Measurements from ENCODE around the gene KCNK10.

Gene KCNK10

GRCh38 chr14:88154926-88155325 is 168.1 kb downstream of the KCNK10 start:
- H3K27ac ChIP-seq (ENCODE audit: low read depth, low read length) = no peak overlapping the region
- H4K20me1 ChIP-seq (ENCODE audit: low read depth, low read length) = no peaks in the 10 kb centered on the region
- H3K4me2 ChIP-seq (ENCODE audit: low read depth, low read length, poor library complexity, severe bottlenecking) = no peak overlapping the region
- H2AFZ ChIP-seq (ENCODE audit: low read depth, low read length, severe bottlenecking) = no peak overlapping the region
- H3K36me3 ChIP-seq (ENCODE audit: low read length) = no peaks in the 10 kb centered on the region
- no peak overlapping the region for H3K9ac ChIP-seq (ENCODE audit: low read length)
- no peaks in the 10 kb centered on the region for H3K9me3 ChIP-seq (ENCODE audit: insufficient read depth, low read length)
- H3K9me2 ChIP-seq (replicated peaks; ENCODE audit: insufficient read depth, low read length) = no peaks in the 10 kb centered on the region
- H3K4me3 ChIP-seq (ENCODE audit: insufficient read depth, low read length, poor library complexity, severe bottlenecking) = no peak overlapping the region
- H3F3A ChIP-seq (ENCODE audit: insufficient read depth) = no peaks in the 10 kb centered on the region
- H3K79me2 ChIP-seq (ENCODE audit: insufficient read depth, low read length) = no peaks in the 10 kb centered on the region
- H3K27me3 ChIP-seq (ENCODE audit: low read length) = no peaks in the 10 kb centered on the region
- TF ChIP-seq CTCF (IDR thresholded peaks at IDR 0.05; ENCODE audit: insufficient read depth, low read length, poor library complexity, severe bottlenecking) = no peak
- no peak for TF ChIP-seq EZH2phosphoT487 (conservative IDR thresholded peaks at IDR 0.05; ENCODE audit: low read length)

- H3K9me3 ChIP-seq (ENCODE audit: insufficient read depth, low read length) = no peaks in the 10 kb centered on the region
- no peaks in the 10 kb centered on the region for H4K20me1 ChIP-seq (ENCODE audit: low read depth, low read length)
- no peak overlapping the region for H2AFZ ChIP-seq (ENCODE audit: low read depth, low read length, severe bottlenecking)
- H3K27me3 ChIP-seq (ENCODE audit: low read length) = no peaks in the 10 kb centered on the region
- no peaks in the 10 kb centered on the region for H3K9me2 ChIP-seq (replicated peaks; ENCODE audit: insufficient read depth, low read length)
- no peaks in the 10 kb centered on the region for H3F3A ChIP-seq (ENCODE audit: insufficient read depth)
- no peaks in the 10 kb centered on the region for H3K79me2 ChIP-seq (ENCODE audit: insufficient read depth, low read length)
- H3K4me3 ChIP-seq (ENCODE audit: insufficient read depth, low read length, poor library complexity, severe bottlenecking) = no peak overlapping the region
- no peak overlapping the region for H3K9ac ChIP-seq (ENCODE audit: low read length)
- H3K4me2 ChIP-seq (ENCODE audit: low read depth, low read length, poor library complexity, severe bottlenecking) = no peak overlapping the region
- no peak overlapping the region for H3K27ac ChIP-seq (ENCODE audit: low read depth, low read length)
- no peak for TF ChIP-seq CTCF (IDR thresholded peaks at IDR 0.05; ENCODE audit: insufficient read depth, low read length, poor library complexity, severe bottlenecking)
- no peak for TF ChIP-seq EZH2phosphoT487 (conservative IDR thresholded peaks at IDR 0.05; ENCODE audit: low read length)
- no peaks in the 10 kb centered on the region for H3K36me3 ChIP-seq (ENCODE audit: low read length)
These were observed 168.7 kb downstream of the KCNK10 start for GRCh38 chr14:88154321-88154720.

GRCh38 chr14:88146881-88147649 is 176.0 kb downstream of the KCNK10 start:
- TF ChIP-seq EZH2phosphoT487 (conservative IDR thresholded peaks at IDR 0.05; ENCODE audit: low read length) (no peak), CTCF (IDR thresholded peaks at IDR 0.05; ENCODE audit: insufficient read depth, low read length, poor library complexity, severe bottlenecking) (no peak)

More at GRCh38 chr14:88146881-88147649, 176.0 kb downstream of the KCNK10 start:
- Histone ChIP-seq H3K79me2 (ENCODE audit: insufficient read depth, low read length) (no peaks in the 10 kb centered on the region), H3K4me2 (ENCODE audit: low read depth, low read length, poor library complexity, severe bottlenecking) (no peak overlapping the region), H4K20me1 (ENCODE audit: low read depth, low read length) (no peaks in the 10 kb centered on the region), H3K9ac (ENCODE audit: low read length) (no peak overlapping the region), H3K9me2 (replicated peaks; ENCODE audit: insufficient read depth, low read length) (no peaks in the 10 kb centered on the region), H2AFZ (ENCODE audit: low read depth, low read length, severe bottlenecking) (no peak overlapping the region), H3K36me3 (ENCODE audit: low read length) (no peaks in the 10 kb centered on the region), H3K4me3 (ENCODE audit: insufficient read depth, low read length, poor library complexity, severe bottlenecking) (no peak overlapping the region), H3K27ac (ENCODE audit: low read depth, low read length) (no peak overlapping the region), H3K27me3 (ENCODE audit: low read length) (no peaks in the 10 kb centered on the region), H3F3A (ENCODE audit: insufficient read depth) (no peaks in the 10 kb centered on the region), H3K9me3 (ENCODE audit: insufficient read depth, low read length) (no peaks in the 10 kb centered on the region)
